SU-DHL-6 (cell line): ENCODE data around the gene C1QTNF6.

Source experiments
- CTCF ChIP-seq: fragments of 200-600 bp; sonication (generic); IDR thresholded peaks from one replicate; pipeline ENCODE4 v1.5.1; 2017; ENCODE audit warnings: antibody characterized with exemption, mild to moderate bottlenecking, low read length, moderate library complexity; ENCODE audit not compliant: insufficient read depth, poor library complexity, severe bottlenecking
- EZH2phosphoT487 ChIP-seq: fragments of 200-600 bp; sonication (generic), shearing (Covaris generic); conservative IDR thresholded peaks from 2 replicates; pipeline ENCODE4 v1.6.1; 2018; ENCODE audit warnings: mild to moderate bottlenecking, antibody characterized with exemption, low read length, moderate library complexity, mixed read lengths

GRCh38 chr22:37147186-37147990 lies 40.7 kb downstream of the C1QTNF6 start:
- TF ChIP-seq CTCF (no peak), EZH2phosphoT487 (no peak)
